ENCODE results near the gene TBX6.

- TF ChIP-seq CREB5 (CRISPR knock-in tag; IDR thresholded peaks at IDR 0.05; ENCODE audit: low read depth) (no peak), PATZ1 (CRISPR knock-in tag; IDR thresholded peaks at IDR 0.05; ENCODE audit: borderline replicate concordance) (no peak), ESRRG (CRISPR knock-in tag; IDR thresholded peaks at IDR 0.05) (no peak), ARNTL (CRISPR knock-in tag; IDR thresholded peaks at IDR 0.05; ENCODE audit: borderline replicate concordance, low read depth) (no peak)
Observed at GRCh38 chr16:30046178-30046577, 45.5 kb downstream of the TBX6 start.
